ENCODE data around the gene ANKS1B.

Gene ANKS1B

DNA sequence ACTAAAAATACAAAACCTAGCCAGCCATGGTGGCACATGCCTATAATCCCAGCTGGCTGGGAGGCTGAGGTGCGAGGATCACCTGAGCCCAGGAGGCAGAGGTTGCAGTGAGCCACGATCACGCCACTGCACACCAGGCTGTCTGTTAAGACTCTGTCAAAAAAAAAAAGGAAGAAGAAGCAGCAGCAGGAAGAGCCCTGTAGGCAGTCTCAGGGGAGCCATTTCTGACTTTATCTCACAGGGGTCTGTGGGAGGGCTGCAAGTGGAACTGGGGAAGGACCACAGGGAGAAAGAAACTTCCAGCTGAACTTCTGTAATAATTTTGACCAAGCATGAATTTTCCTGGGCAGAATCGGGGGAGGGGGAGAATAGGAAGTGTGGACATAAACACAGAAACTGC lies 304.5 kb downstream of the ANKS1B start:
- TF ChIP-seq, protein P1, sequence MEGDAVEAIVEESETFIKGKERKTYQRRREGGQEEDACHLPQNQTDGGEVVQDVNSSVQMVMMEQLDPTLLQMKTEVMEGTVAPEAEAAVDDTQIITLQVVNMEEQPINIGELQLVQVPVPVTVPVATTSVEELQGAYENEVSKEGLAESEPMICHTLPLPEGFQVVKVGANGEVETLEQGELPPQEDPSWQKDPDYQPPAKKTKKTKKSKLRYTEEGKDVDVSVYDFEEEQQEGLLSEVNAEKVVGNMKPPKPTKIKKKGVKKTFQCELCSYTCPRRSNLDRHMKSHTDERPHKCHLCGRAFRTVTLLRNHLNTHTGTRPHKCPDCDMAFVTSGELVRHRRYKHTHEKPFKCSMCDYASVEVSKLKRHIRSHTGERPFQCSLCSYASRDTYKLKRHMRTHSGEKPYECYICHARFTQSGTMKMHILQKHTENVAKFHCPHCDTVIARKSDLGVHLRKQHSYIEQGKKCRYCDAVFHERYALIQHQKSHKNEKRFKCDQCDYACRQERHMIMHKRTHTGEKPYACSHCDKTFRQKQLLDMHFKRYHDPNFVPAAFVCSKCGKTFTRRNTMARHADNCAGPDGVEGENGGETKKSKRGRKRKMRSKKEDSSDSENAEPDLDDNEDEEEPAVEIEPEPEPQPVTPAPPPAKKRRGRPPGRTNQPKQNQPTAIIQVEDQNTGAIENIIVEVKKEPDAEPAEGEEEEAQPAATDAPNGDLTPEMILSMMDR (conservative IDR thresholded peaks at IDR 0.05; ENCODE audit: control insufficient read depth, insufficient read depth, low read depth, low read length): no peak

GRCh38 chr12:99670635-99671034 lies 314.1 kb downstream of the ANKS1B start:
- H3K4me3 ChIP-seq (ENCODE audit: control insufficient read depth, low read depth, low read length): no peak overlapping the region
- TF ChIP-seq, protein P1 (conservative IDR thresholded peaks at IDR 0.05; ENCODE audit: control insufficient read depth, insufficient read depth, low read depth, low read length): no peak
- DNase-seq (ENCODE audit: low read depth): peak; percentile 5

More for the DNA sequence above, 304.5 kb downstream of the ANKS1B start:
- H3K4me3 ChIP-seq (ENCODE audit: control insufficient read depth, low read depth, low read length): no peak overlapping the region
- DNase-seq (ENCODE audit: low read depth): no peak

DNA sequence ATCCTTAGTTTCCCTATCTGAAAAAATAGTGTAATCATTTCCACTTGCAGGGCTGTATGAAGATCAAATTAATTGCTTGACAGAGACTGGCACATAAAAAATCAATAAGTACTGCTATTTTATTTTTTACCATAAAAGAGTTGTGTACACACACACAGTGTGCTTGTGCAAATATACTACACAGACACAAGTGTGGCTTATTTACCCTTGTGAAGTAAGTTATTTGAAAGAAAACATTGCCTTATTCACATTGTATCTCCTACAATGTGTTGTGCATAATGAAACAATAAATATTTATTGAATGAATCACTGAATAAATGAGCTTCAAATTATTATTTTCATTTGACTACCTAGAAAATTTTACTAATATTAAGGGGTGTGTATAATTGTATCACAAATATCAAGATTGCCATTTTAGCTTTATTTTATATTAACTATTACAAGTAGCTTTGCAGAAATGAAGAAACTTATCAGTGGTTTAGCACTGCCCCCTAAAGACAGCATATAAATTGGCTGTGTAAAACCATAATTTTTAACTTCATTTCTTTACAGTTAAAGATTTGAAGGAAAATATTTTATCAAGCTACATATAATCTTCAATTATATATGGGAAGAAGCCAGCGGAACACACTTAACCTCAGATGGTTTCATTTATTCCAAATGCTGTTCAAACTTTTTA lies 325.9 kb downstream of the ANKS1B start:
- DNase-seq (ENCODE audit: low read depth): peak; percentile 10
- TF ChIP-seq, protein P1 (conservative IDR thresholded peaks at IDR 0.05; ENCODE audit: control insufficient read depth, insufficient read depth, low read depth, low read length): no peak
- H3K4me3 ChIP-seq (ENCODE audit: control insufficient read depth, low read depth, low read length): no peak overlapping the region

- TF ChIP-seq, protein P1 (conservative IDR thresholded peaks at IDR 0.05; ENCODE audit: control insufficient read depth, insufficient read depth, low read depth, low read length): no peak
- H3K4me3 ChIP-seq (ENCODE audit: control insufficient read depth, low read depth, low read length): no peak overlapping the region
- DNase-seq (ENCODE audit: low read depth): no peak
These were observed 335.2 kb downstream of the ANKS1B start for GRCh38 chr12:99649551-99649950.

DNA sequence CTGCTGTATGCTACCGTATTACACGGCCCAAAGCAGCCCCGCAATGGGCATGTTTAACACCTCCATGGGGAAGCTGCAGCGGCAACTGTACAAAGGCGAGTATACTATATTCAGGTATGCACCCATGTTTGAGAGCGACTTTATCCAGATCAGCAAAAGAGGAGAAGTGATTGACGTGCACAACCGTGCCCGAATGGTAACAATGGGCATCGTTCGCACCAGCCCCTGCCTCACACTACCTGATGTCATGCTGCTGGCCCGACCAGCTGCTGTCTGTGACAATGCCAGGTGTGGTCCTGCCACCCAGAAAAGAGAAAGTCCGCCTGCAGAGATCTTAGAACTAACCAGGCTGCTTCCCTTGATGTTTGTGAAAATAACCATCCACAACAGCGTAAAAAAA lies 336.6 kb downstream of the ANKS1B start:
- no peak for DNase-seq (ENCODE audit: low read depth)
- no peak overlapping the region for H3K4me3 ChIP-seq (ENCODE audit: control insufficient read depth, low read depth, low read length)
- TF ChIP-seq, protein P1 (conservative IDR thresholded peaks at IDR 0.05; ENCODE audit: control insufficient read depth, insufficient read depth, low read depth, low read length): no peak

- TF ChIP-seq, protein P1 (conservative IDR thresholded peaks at IDR 0.05; ENCODE audit: control insufficient read depth, insufficient read depth, low read depth, low read length): no peak
- no peak for DNase-seq (ENCODE audit: low read depth)
- H3K4me3 ChIP-seq (ENCODE audit: control insufficient read depth, low read depth, low read length): no peak within 1 kb of the TSS
These were observed 337.3 kb downstream of the ANKS1B start, which contains the start of gene GARIN6 for GRCh38 chr12:99647453-99647852. Gene GARIN6 (plus strand): TSS chr12:99647753. CDS start chr12:99648175, 422 bp downstream.

Data from fibroblast of mammary gland (primary cell).